H1 (cell line): ENCODE results near the gene UTP14C. TPM values are rescaled to one million over a fixed set of nuclear protein-coding genes. Genes with fewer than 3 reads are reported as not detected.
A peak's percentile ranks its signal among the peaks of the same experiment; 100 is the strongest.

Experiments
- CTCF ChIA-PET: fragments of 300-600 bp; sonication (Branson Sonifier 250); formaldehyde crosslinking; loops from one replicate; lab custom pipeline; 2021; ENCODE audit not compliant: partially characterized antibody; lab: Charles Lee
- POLR2A ChIA-PET: fragments of 300-600 bp; sonication (Branson Sonifier 250); formaldehyde crosslinking; loops from one replicate; lab custom pipeline; 2021; ENCODE audit warnings: inconsistent platforms; ENCODE audit not compliant: partially characterized antibody; lab: Charles Lee
- DNase-seq, 2 experiments: peaks; one replicate each; pipeline versions ENCODE4 v3.0.0 to v3.0.0-alpha.2; 2010 to 2022; ENCODE audit warnings: low spot score in 2 of 2, low read depth in 1 of 2, mixed read lengths in 1 of 2
- FAIRE-seq: peaks from 2 replicates; lab custom pipeline; 2011; peaks lifted over from hg19 to GRCh38; lab: Jason Lieb, UNC
- H2AFZ ChIP-seq: 2 replicates; pipeline ENCODE4 v1.8.1; 2012; ENCODE audit warnings: low read length, inconsistent platforms
- H2AK5ac ChIP-seq: 2 replicates; pipeline ENCODE4 v1.6.1; 2013; ENCODE audit warnings: low read depth, low read length
- H2BK120ac ChIP-seq: replicated peaks from 2 replicates; pipeline ENCODE3; 2013; ENCODE audit warnings: low read depth, low read length, inconsistent platforms
- H2BK12ac ChIP-seq: 2 replicates; pipeline ENCODE4 v1.6.1; 2013; ENCODE audit warnings: low read depth, low read length
- H2BK15ac ChIP-seq: 2 replicates; pipeline ENCODE4 v1.6.1; 2013; ENCODE audit warnings: low read length
- H2BK20ac ChIP-seq: 2 replicates; pipeline ENCODE4 v1.6.1; 2013; ENCODE audit warnings: low read length
- H2BK5ac ChIP-seq: 2 replicates; pipeline ENCODE4 v1.6.1; 2013; ENCODE audit warnings: low read depth, low read length
- H3K14ac ChIP-seq: 2 replicates; pipeline ENCODE4 v1.6.1; 2013; ENCODE audit warnings: inconsistent platforms; ENCODE audit not compliant: insufficient read length
- H3K18ac ChIP-seq: 2 replicates; pipeline ENCODE4 v1.6.1; 2013; ENCODE audit warnings: low read length; ENCODE audit errors: extremely low read depth
- H3K23ac ChIP-seq: 2 replicates; pipeline ENCODE4 v1.6.1; 2013; ENCODE audit warnings: inconsistent platforms; ENCODE audit not compliant: insufficient read length
- H3K23me2 ChIP-seq: 2 replicates; pipeline ENCODE4 v1.6.1; 2013; ENCODE audit warnings: low read depth, low read length
- H3K27ac ChIP-seq: 2 replicates; pipeline ENCODE4 v1.6.1; 2011; ENCODE audit warnings: low read depth, low read length, inconsistent platforms
- H3K27me3 ChIP-seq, 4 experiments: replicated peaks in 1 of 4; 1 replicate in 1 of 4; 2 replicates in 3 of 4; pipeline versions ENCODE4 v1.6.1 to v1.8.1; 2011 to 2013; ENCODE audit warnings: low read length in 3 of 4, mild to moderate bottlenecking in 3 of 4, inconsistent platforms in 2 of 4, mixed read lengths in 2 of 4, moderate library complexity in 1 of 4; ENCODE audit not compliant: control insufficient read depth in 3 of 4, insufficient read depth in 3 of 4; ENCODE audit errors: extremely low read depth in 1 of 4
- H3K36me3 ChIP-seq, 4 experiments: 2 replicates each; pipeline versions ENCODE4 v1.6.1 to v1.8.1; 2011 to 2013; ENCODE audit warnings: mild to moderate bottlenecking in 4 of 4, low read length in 3 of 4, moderate library complexity in 2 of 4, control low read depth in 1 of 4, inconsistent platforms in 1 of 4; ENCODE audit not compliant: insufficient read depth in 4 of 4, control insufficient read depth in 2 of 4
- H3K4ac ChIP-seq: replicated peaks from 2 replicates; pipeline ENCODE3; 2013; ENCODE audit warnings: low read length, low read depth, mixed read lengths, inconsistent platforms; ENCODE audit not compliant: insufficient read length
- H3K4me1 ChIP-seq, 4 experiments: replicated peaks in 1 of 4; 1 replicate in 1 of 4; 2 replicates in 3 of 4; pipeline versions ENCODE4 v1.6.1 to v1.8.1; 2011 to 2013; ENCODE audit warnings: low read length in 3 of 4, inconsistent platforms in 2 of 4, mixed read lengths in 1 of 4; ENCODE audit not compliant: insufficient read depth in 4 of 4, control insufficient read depth in 3 of 4
- H3K4me2 ChIP-seq, 2 experiments: 2 replicates each; pipeline versions ENCODE4 v1.6.1 to v1.8.1; 2011 to 2013; ENCODE audit warnings: low read depth in 2 of 2, low read length in 2 of 2, control low read depth in 1 of 2, inconsistent platforms in 1 of 2, mild to moderate bottlenecking in 1 of 2; ENCODE audit not compliant: insufficient read depth in 1 of 2
- H3K4me3 ChIP-seq, 4 experiments: fragments of 200-600, 300-600 bp in 1 of 4; sonication (generic), shearing (Covaris generic), sonication (Bioruptor Twin) in 1 of 4; 2 replicates each; pipeline versions ENCODE4 v1.5.1 to v1.8.1; 2011 to 2016; ENCODE audit warnings: low read length in 4 of 4, low read depth in 3 of 4, control low read depth in 2 of 4, inconsistent platforms in 2 of 4, mild to moderate bottlenecking in 2 of 4, mixed read lengths in 1 of 4, moderate library complexity in 1 of 4; ENCODE audit not compliant: insufficient read depth in 2 of 4; ENCODE audit errors: extremely low read depth in 1 of 4
- H3K56ac ChIP-seq: replicated peaks from 2 replicates; pipeline ENCODE3; 2013; ENCODE audit warnings: low read depth, mild to moderate bottlenecking, mixed read lengths, low read length, inconsistent platforms; ENCODE audit not compliant: insufficient read length
- H3K79me1 ChIP-seq: 2 replicates; pipeline ENCODE4 v1.6.1; 2013; ENCODE audit warnings: low read depth, low read length, control low read depth
- H3K79me2 ChIP-seq, 2 experiments: 2 replicates each; pipeline versions ENCODE4 v1.6.1 to v1.8.1; 2012 to 2013; ENCODE audit warnings: low read length in 2 of 2, mild to moderate bottlenecking in 2 of 2, inconsistent platforms in 1 of 2; ENCODE audit not compliant: insufficient read depth in 2 of 2, control insufficient read depth in 1 of 2
- H3K9ac ChIP-seq, 4 experiments: replicated peaks in 1 of 4; 1 replicate in 1 of 4; 2 replicates in 3 of 4; pipeline versions ENCODE4 v1.6.1 to v1.8.1; 2011 to 2013; ENCODE audit warnings: low read depth in 3 of 4, low read length in 3 of 4, control low read depth in 2 of 4, mild to moderate bottlenecking in 2 of 4, moderate library complexity in 2 of 4, inconsistent platforms in 1 of 4; ENCODE audit errors: extremely low read depth in 1 of 4
- H3K9me3 ChIP-seq, 2 experiments: 2 replicates each; pipeline versions ENCODE4 v1.6.1 to v1.8.1; 2012 to 2013; ENCODE audit warnings: mild to moderate bottlenecking in 2 of 2, moderate library complexity in 2 of 2, control low read depth in 1 of 2, inconsistent platforms in 1 of 2, low read depth in 1 of 2, low read length in 1 of 2, mixed read lengths in 1 of 2; ENCODE audit not compliant: insufficient read depth in 2 of 2
- H4K20me1 ChIP-seq, 2 experiments: replicated peaks in 1 of 2; 2 replicates each; pipeline versions ENCODE3 to v1.8.1; 2011 to 2013; ENCODE audit warnings: inconsistent platforms in 2 of 2, low read length in 2 of 2, mild to moderate bottlenecking in 1 of 2; ENCODE audit not compliant: insufficient read depth in 2 of 2, control insufficient read depth in 1 of 2
- H4K5ac ChIP-seq: 2 replicates; pipeline ENCODE4 v1.6.1; 2013; ENCODE audit warnings: low read length, low read depth, mixed read lengths, inconsistent platforms; ENCODE audit not compliant: insufficient read length
- H4K8ac ChIP-seq: 2 replicates; pipeline ENCODE4 v1.8.0; 2013; ENCODE audit warnings: mild to moderate bottlenecking, moderate library complexity, low read length, inconsistent platforms; ENCODE audit not compliant: insufficient read depth; ENCODE audit errors: extremely low read depth
- H4K91ac ChIP-seq: replicated peaks from 2 replicates; pipeline ENCODE3; 2013; ENCODE audit warnings: low read length, mixed read lengths, inconsistent platforms; ENCODE audit not compliant: insufficient read length
- BACH1 ChIP-seq: IDR thresholded peaks from 2 replicates; pipeline ENCODE4 v1.6.1; 2012; ENCODE audit warnings: low read length, improper control_type of control experiment
- MAX ChIP-seq: IDR thresholded peaks from 2 replicates; pipeline ENCODE4 v1.6.1; 2012; ENCODE audit warnings: inconsistent platforms
- NANOG ChIP-seq: IDR thresholded peaks from 2 replicates; pipeline ENCODE4 v1.6.1; 2011; ENCODE audit warnings: low read length, low read depth, mild to moderate bottlenecking, inconsistent platforms; ENCODE audit not compliant: insufficient read depth, poor library complexity, severe bottlenecking
- RXRA ChIP-seq: IDR thresholded peaks from 2 replicates; pipeline ENCODE4 v1.6.1; 2011; ENCODE audit warnings: low read depth, mild to moderate bottlenecking, low read length, moderate library complexity; ENCODE audit not compliant: insufficient read depth
- WGBS, 2 experiments: shearing (Covaris generic) in 1 of 2; methylation state at CpG; one replicate each; pipeline versions ENCODE4 v1.1.6 to v1.1.7; 2013 to 2015; ENCODE audit warnings: low lambda C conversion rate in 2 of 2, mixed read lengths in 2 of 2, inconsistent platforms in 1 of 2, low coverage in 1 of 2, missing lambda C conversion rate in 1 of 2; ENCODE audit not compliant: insufficient replicate concordance in 2 of 2, insufficient coverage in 1 of 2, insufficient read length in 1 of 2; ENCODE audit errors: extremely low coverage in 1 of 2, missing lambda C conversion rate in 1 of 2; 5-methylcytosine and 5-hydroxymethylcytosine counted together
- polyA plus RNA-seq, 7 experiments: library from polyadenylated mRNA; depleted of rRNA in 3 of 7; stranded (reverse) in 5 of 7; unstranded in 2 of 7; fragments of >200 nt in 5 of 7; fragments of 200-250 nt in 2 of 7; gene quantifications; 1 replicate in 5 of 7; 2 replicates in 1 of 7; 4 replicates in 1 of 7; pipeline versions ENCODE4 v1.2.1 to v1.2.3, GENCODE V29; 2011 to 2013; ENCODE audit warnings: missing spikeins in 2 of 7, mixed read lengths in 2 of 7
- total RNA-seq: library from RNA; stranded (reverse); fragmentation: NEBNext Ultra II Directional; extraction: Animal tissue kit (Norgen Biotek cat#: 25700); gene quantifications from 2 replicates; pipeline ENCODE4 v1.2.1, GENCODE V29; 2021

UTP14C gene
- total and polyA plus RNA-seq, 2 of the 8 experiments (the other 6 are each of a cell fraction or from before 2014, with no cell fraction given) = 6.8 to 22.7 TPM

GRCh38 chr13:51995677-51996551 is 28.6 kb upstream of the UTP14C start:
- CTCF ChIA-PET = interaction anchor here (0.8 to 1.0 kb wide), 3 partner anchors 10 to 133 kb away, joined by 3 to 4 read pairs (median 3); no protein-coding TSS in a partner anchor
- no peak for FAIRE-seq

More at GRCh38 chr13:51995677-51996551, 28.6 kb upstream of the UTP14C start:
- no peak for DNase-seq
- no peak overlapping the region for H4K5ac ChIP-seq
- no peaks in the 10 kb centered on the region for H3K36me3 ChIP-seq
- 83% methylated on average over 9 of the region's 9 CpGs; no CpG with 5 or more reads in 1 of the 2 experiments for WGBS, 2 experiments
- no peaks in the 10 kb centered on the region for H3K9me3 ChIP-seq
- H2BK12ac ChIP-seq = no peak overlapping the region
- peaks cover 0 to 18% (median 13%) of the 10 kb centered on the region in 4 experiments; a peak in 5 of 7 replicates for H3K4me1 ChIP-seq
- no peak overlapping the region for H3K27ac ChIP-seq
- H3K4ac ChIP-seq = no peak overlapping the region
- H3K23ac ChIP-seq = no peak overlapping the region
- H2BK15ac ChIP-seq = no peak overlapping the region
- H3K23me2 ChIP-seq = peaks cover 2% of the 10 kb centered on the region; the same call in 1 of the 2 replicates
- H3K18ac ChIP-seq = no peak overlapping the region
- no peak overlapping the region for H2BK120ac ChIP-seq
- H3K4me3 ChIP-seq = no peak overlapping the region
- no peak overlapping the region for H3K14ac ChIP-seq
- 0 out of 2 replicates have a peak overlapping the region, but pooled peaks have one; percentile 5 for H2BK5ac ChIP-seq
- no peak overlapping the region for H3K4me2 ChIP-seq
- no peaks in the 10 kb centered on the region for H3K27me3 ChIP-seq
- no peak overlapping the region for H3K9ac ChIP-seq
- H2AFZ ChIP-seq = no peak overlapping the region
- H3K79me2 ChIP-seq = no peaks in the 10 kb centered on the region
- no peak overlapping the region for H3K56ac ChIP-seq
- 0 out of 2 replicates have a peak overlapping the region, but pooled peaks have one; percentile 26 for H2BK20ac ChIP-seq
- H4K20me1 ChIP-seq = no peaks in the 10 kb centered on the region
- H2AK5ac ChIP-seq = no peak overlapping the region
- peak overlapping the region; percentile 38; the same call in 1 of the 2 replicates for H4K8ac ChIP-seq
- no peak overlapping the region for H4K91ac ChIP-seq
- TF ChIP-seq RXRA (no peak), BACH1 (no peak), NANOG (no peak), MAX (peak; percentile 24; the same call in 1 of the 2 replicates)
- POLR2A ChIA-PET = no interaction called here
- 0 out of 2 replicates have a peak, but pooled peaks cover 3% of the 10 kb centered on the region for H3K79me1 ChIP-seq
